ENCODE results near the gene GPR141. TPM values are rescaled to one million over a fixed set of nuclear protein-coding genes. Genes with fewer than 3 reads are reported as not detected.

GPR141 gene
- not detected for total RNA-seq

GRCh38 chr7:37683246-37684120 is at the start of gene GPR141:
GPR141 (plus strand) TSS chr7:37683766; CDS start chr7:37740394, 56,628 bp downstream.
- no peak for DNase-seq (ENCODE audit: low spot score)
- ATAC-seq: no peak

GRCh38 chr7:37635346-37635745 is 48.2 kb upstream of the GPR141 start:
- no peak for ATAC-seq
- no peak for DNase-seq (ENCODE audit: low spot score)

- no peak for ATAC-seq
- DNase-seq (ENCODE audit: low spot score): no peak
Observed at GRCh38 chr7:37642028-37642540, 41.5 kb upstream of the GPR141 start.

- ATAC-seq (no peak), DNase-seq (ENCODE audit: low spot score) (no peak)
Observed at GRCh38 chr7:37643876-37644275, 39.7 kb upstream of the GPR141 start.

- DNase-seq (ENCODE audit: low spot score) (no peak), ATAC-seq (no peak)
Observed at GRCh38 chr7:37645282-37646050, 38.1 kb upstream of the GPR141 start.

GRCh38 chr7:37656913-37657530 is 26.5 kb upstream of the GPR141 start:
- DNase-seq (ENCODE audit: low spot score): no peak
- no peak for ATAC-seq

- ATAC-seq: no peak
- DNase-seq (ENCODE audit: low spot score): no peak
Observed at GRCh38 chr7:37657816-37658215, 25.8 kb upstream of the GPR141 start.

- ATAC-seq: no peak
- DNase-seq (ENCODE audit: low spot score): no peak
Observed at GRCh38 chr7:37659971-37660565, 23.5 kb upstream of the GPR141 start.

- no peak for ATAC-seq
Observed at GRCh38 chr7:37660614-37661013, 23.0 kb upstream of the GPR141 start.

GRCh38 chr7:37663693-37664092 is 19.9 kb upstream of the GPR141 start:
- ATAC-seq (no peak), DNase-seq (ENCODE audit: low spot score) (no peak)

More at GRCh38 chr7:37660614-37661013, 23.0 kb upstream of the GPR141 start:
- no peak for DNase-seq (ENCODE audit: low spot score)

GRCh38 chr7:37665352-37666022 is 18.1 kb upstream of the GPR141 start:
- no peak for ATAC-seq
- no peak for DNase-seq (ENCODE audit: low spot score)

- DNase-seq (ENCODE audit: low spot score) (no peak), ATAC-seq (peak; percentile 68)
Observed at GRCh38 chr7:37666026-37666799, 17.4 kb upstream of the GPR141 start.

GRCh38 chr7:37669818-37670217 is 13.7 kb upstream of the GPR141 start:
- no peak for DNase-seq (ENCODE audit: low spot score)
- ATAC-seq: no peak

- ATAC-seq (no peak), DNase-seq (ENCODE audit: low spot score) (no peak)
Observed at GRCh38 chr7:37670436-37670835, 13.1 kb upstream of the GPR141 start.

- no peak for ATAC-seq
- no peak for DNase-seq (ENCODE audit: low spot score)
Observed at GRCh38 chr7:37671876-37672275, 11.7 kb upstream of the GPR141 start.

- no peak for ATAC-seq
Observed at GRCh38 chr7:37672926-37673325, 10.6 kb upstream of the GPR141 start.

GRCh38 chr7:37673523-37673922 is 10.0 kb upstream of the GPR141 start:
- ATAC-seq: no peak
- no peak for DNase-seq (ENCODE audit: low spot score)

More at GRCh38 chr7:37672926-37673325, 10.6 kb upstream of the GPR141 start:
- DNase-seq (ENCODE audit: low spot score): no peak

GRCh38 chr7:37674531-37674930 is 9.0 kb upstream of the GPR141 start:
- ATAC-seq (no peak), DNase-seq (ENCODE audit: low spot score) (no peak)

GRCh38 chr7:37675749-37676148 is 7.8 kb upstream of the GPR141 start:
- DNase-seq (ENCODE audit: low spot score) (no peak), ATAC-seq (no peak)

GRCh38 chr7:37684927-37685326 is 1.4 kb downstream of the GPR141 start:
- DNase-seq (ENCODE audit: low spot score) (no peak), ATAC-seq (no peak)

Measured in left lobe of liver (tissue), 2 donors.